ENCODE measurements around the gene BDKRB2. TPM values are rescaled to one million over a fixed set of nuclear protein-coding genes. Genes with fewer than 3 reads are reported as not detected.

Gene BDKRB2
- total and polyA plus RNA-seq, 2 of the 4 experiments (the other 2 are of a cell fraction): 60.9 to 73.1 TPM

GRCh38 chr14:96235426-96235825, 30.8 kb downstream of the BDKRB2 start:
- in situ Hi-C loops (cut with MboI; ENCODE audit: low sequenced_read_pairs): no loop called here
- H2AFZ ChIP-seq (replicated peaks; ENCODE audit: low read length, poor library complexity): no peak overlapping the region
- no peak for TF ChIP-seq RFX5 (IDR thresholded peaks at IDR 0.05; ENCODE audit: low read depth, low read length)
- TF ChIP-seq CHD1 (IDR thresholded peaks at IDR 0.05; ENCODE audit: low read depth, low read length): no peak
- TF ChIP-seq RAD21 (IDR thresholded peaks at IDR 0.05; ENCODE audit: low read length): no peak
- TF ChIP-seq CTCF (conservative IDR thresholded peaks at IDR 0.05; ENCODE audit: low read depth, low read length): no peak
- TF ChIP-seq POLR2A (IDR thresholded peaks at IDR 0.05; ENCODE audit: low read depth, low read length): no peak
- TF ChIP-seq, protein P1, sequence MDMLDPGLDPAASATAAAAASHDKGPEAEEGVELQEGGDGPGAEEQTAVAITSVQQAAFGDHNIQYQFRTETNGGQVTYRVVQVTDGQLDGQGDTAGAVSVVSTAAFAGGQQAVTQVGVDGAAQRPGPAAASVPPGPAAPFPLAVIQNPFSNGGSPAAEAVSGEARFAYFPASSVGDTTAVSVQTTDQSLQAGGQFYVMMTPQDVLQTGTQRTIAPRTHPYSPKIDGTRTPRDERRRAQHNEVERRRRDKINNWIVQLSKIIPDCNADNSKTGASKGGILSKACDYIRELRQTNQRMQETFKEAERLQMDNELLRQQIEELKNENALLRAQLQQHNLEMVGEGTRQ (IDR thresholded peaks at IDR 0.05; ENCODE audit: low read depth, low read length): no peak
- no peak for TF ChIP-seq SMC3 (IDR thresholded peaks at IDR 0.05; ENCODE audit: low read depth, low read length)
- TF ChIP-seq CEBPB (IDR thresholded peaks at IDR 0.05; ENCODE audit: low read depth, low read length): no peak
- no peak overlapping the region for H4K8ac ChIP-seq (ENCODE audit: low read depth in 2 of 2, low read length in 2 of 2)
- no peak overlapping the region for H2BK20ac ChIP-seq (ENCODE audit: low read depth, low read length)
- peaks cover 14% of the 10 kb centered on the region for H3K4me1 ChIP-seq (ENCODE audit: control insufficient read depth, insufficient read depth, low read length)
- peaks cover 32% of the 10 kb centered on the region for H4K20me1 ChIP-seq (ENCODE audit: insufficient read depth, low read length)
- H3K27me3 ChIP-seq (ENCODE audit: control insufficient read depth, insufficient read depth, low read length): no peaks in the 10 kb centered on the region
- no peak overlapping the region for H2AK5ac ChIP-seq (ENCODE audit: low read depth, low read length)
- peaks cover 27 to 80% of the 10 kb centered on the region in 2 experiments for H3K79me1 ChIP-seq (ENCODE audit: low read depth in 1 of 2, low read length in 2 of 2)
- peaks cover 88% of the 10 kb centered on the region for H3K36me3 ChIP-seq (ENCODE audit: control insufficient read depth, insufficient read depth, low read length)
- no peak overlapping the region for H2BK120ac ChIP-seq (ENCODE audit: low read depth, low read length)
- DNase-seq (no peak), ATAC-seq (ENCODE audit: low read depth) (no peak)
- no peak overlapping the region for H2BK5ac ChIP-seq (ENCODE audit: low read depth, low read length, poor library complexity, severe bottlenecking)
- no peak overlapping the region for H3K23ac ChIP-seq (ENCODE audit: low read depth, low read length)
- H3K9me3 ChIP-seq (ENCODE audit: control insufficient read depth, insufficient read depth, low read length): no peaks in the 10 kb centered on the region
- no TSS peak for BruUV-seq (replicated peaks)
- CTCF ChIA-PET: no interaction called here
- H3K4me3 ChIP-seq (ENCODE audit: insufficient read depth, low read depth, low read length): no peak overlapping the region
- no peak overlapping the region for H2AK9ac ChIP-seq (replicated peaks; ENCODE audit: low read depth, low read length, poor library complexity)
- intact Hi-C loops (cut with micrococcal nuclease): no loop called here
- POLR2A ChIA-PET (ENCODE audit: unreplicated experiment): interaction anchor here (0.7 kb wide), 1 partner anchor 11 kb away, joined by 24 read pairs; no protein-coding TSS in a partner anchor
- peaks cover 30% of the 10 kb centered on the region for H3K9me1 ChIP-seq (ENCODE audit: insufficient read depth, low read length)
- no CpG with 5 or more reads among the region's 4 CpGs for WGBS, 2 experiments (ENCODE audit: extremely low coverage in 2 of 2, insufficient read length in 1 of 2)
- no peak overlapping the region for H3K4ac ChIP-seq (ENCODE audit: low read depth, low read length)
- H3K27ac ChIP-seq (ENCODE audit: insufficient read depth, low read length): no peak overlapping the region
- no peak overlapping the region for H3K4me2 ChIP-seq (ENCODE audit: low read depth, low read length)
- H3K56ac ChIP-seq (ENCODE audit: extremely low read depth, insufficient read depth, low read length): no peak overlapping the region
- no peak overlapping the region for H3K18ac ChIP-seq (ENCODE audit: low read depth, low read length)
- 0 out of 2 replicates have a peak overlapping the region, but pooled peaks have one; percentile 21 for H3K14ac ChIP-seq (replicated peaks; ENCODE audit: low read depth, low read length)
- no peak overlapping the region for H2BK15ac ChIP-seq (ENCODE audit: low read depth, low read length)
- no peak overlapping the region for H4K91ac ChIP-seq (ENCODE audit: insufficient read depth, low read depth, low read length)
- dilution Hi-C loops (cut with HindIII; ENCODE audit: low sequenced_read_pairs, unreplicated experiment): no loop called here
- H3K9ac ChIP-seq (ENCODE audit: low read depth, low read length): no peak overlapping the region
- no peak overlapping the region for H4K5ac ChIP-seq (ENCODE audit: low read depth, low read length)

All from IMR-90 (cell line).